Measurements from ENCODE around the gene RAD51B.

GRCh38 chr14:68397371-68397811 lies 577.8 kb downstream of the RAD51B start:
- peak in 1 of 5 experiments; percentile 9 for TF ChIP-seq CTCF (IDR thresholded peaks at IDR 0.05)
- TF ChIP-seq POLR2AphosphoS5 (IDR thresholded peaks at IDR 0.05): no peak
- peak; percentile 30 for TF ChIP-seq POLR2A (IDR thresholded peaks at IDR 0.05)
